Uterus (tissue), 2 donors: ENCODE data around the gene SOCS1.

Source experiments
- CTCF ChIP-seq, 4 experiments: fragments of 200-600 bp in 2 of 4; fragments of 450-650 bp in 2 of 4; sonication (generic) in 2 of 4; IDR thresholded peaks; one replicate each; pipeline ENCODE4 v1.5.1; 2016 to 2019; ENCODE audit warnings: antibody characterized with exemption in 4 of 4, mild to moderate bottlenecking in 2 of 4, moderate library complexity in 1 of 4
- POLR2A ChIP-seq, 2 donors: fragments of 450-650 bp; IDR thresholded peaks; one replicate each; pipeline ENCODE4 v1.6.1; 2016; ENCODE audit warnings: antibody characterized with exemption in 2 of 2, mild to moderate bottlenecking in 1 of 2, moderate library complexity in 1 of 2

DNA sequence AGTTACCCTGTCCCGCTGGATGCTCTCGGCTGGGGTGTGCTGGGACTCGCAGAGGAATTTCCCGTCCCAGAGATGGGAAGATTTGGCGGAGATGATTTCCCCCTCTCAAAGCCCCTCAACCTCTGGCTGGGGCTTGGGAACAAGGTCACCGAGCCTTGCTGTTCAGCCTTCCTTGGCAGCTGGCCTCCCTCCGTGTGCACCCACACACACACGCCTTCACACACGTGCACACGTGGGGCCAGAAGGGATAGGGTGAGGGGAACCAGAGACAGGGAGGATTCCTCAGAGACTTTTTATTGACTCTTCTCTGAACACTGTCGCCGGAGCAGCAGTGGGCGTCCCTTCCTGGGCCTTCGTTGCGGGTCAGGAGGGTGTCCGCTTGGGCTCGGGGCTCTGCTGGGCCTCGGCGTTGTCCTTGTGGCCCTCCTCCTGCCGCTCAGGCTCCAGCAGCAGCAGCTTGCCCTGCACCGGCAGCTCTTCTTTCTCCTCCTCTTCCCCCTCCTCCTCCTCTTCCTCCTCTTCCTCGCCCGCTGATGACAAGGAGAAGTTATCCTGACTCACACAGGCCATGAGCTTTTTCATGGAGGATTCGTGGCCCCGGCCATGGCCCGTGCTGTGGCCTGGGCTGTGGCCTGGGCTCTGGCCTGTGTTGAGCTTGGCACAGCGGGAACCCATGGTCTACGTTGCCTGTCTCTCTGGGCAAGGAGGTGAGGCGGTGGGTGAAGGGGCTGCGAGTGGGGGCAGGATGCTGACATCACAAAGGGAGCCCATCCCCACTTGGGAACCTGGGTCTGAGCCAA is 17.1 kb upstream of the SOCS1 start, which contains the start of gene PRM3:
- TF ChIP-seq CTCF (IDR thresholded peaks at IDR 0.05) (no peak), POLR2A (IDR thresholded peaks at IDR 0.05) (no peak)
